Neuronal stem cell (in vitro differentiated cells): ENCODE data around the gene KCNH4.
"Not testable (repeated sequence)": the region's sequence is repeated elsewhere in the genome, so short reads cannot be mapped to it uniquely, and the experiment has no call there.

Experiments
- DNase-seq: peaks from one replicate; pipeline ENCODE4 v3.0.0-alpha.2; 2013; ENCODE audit warnings: low spot score
- H2AFZ ChIP-seq: one replicate; pipeline ENCODE4 v1.6.1; 2013; ENCODE audit warnings: mild to moderate bottlenecking, low read length, inconsistent platforms
- H2AK5ac ChIP-seq: 2 replicates; pipeline ENCODE4 v1.6.1; 2013; ENCODE audit warnings: low read depth, mild to moderate bottlenecking, inconsistent platforms, low read length, moderate library complexity, mixed read lengths
- H2BK120ac ChIP-seq: 2 replicates; pipeline ENCODE4 v1.6.1; 2013; ENCODE audit warnings: low read depth, mild to moderate bottlenecking, inconsistent platforms, low read length, moderate library complexity, mixed read lengths
- H2BK12ac ChIP-seq: one replicate; pipeline ENCODE4 v1.6.1; 2013; ENCODE audit warnings: low read length, inconsistent platforms
- H2BK15ac ChIP-seq: 2 replicates; pipeline ENCODE4 v1.6.1; 2013; ENCODE audit warnings: mild to moderate bottlenecking, low read length, inconsistent platforms, mixed read lengths
- H2BK5ac ChIP-seq: one replicate; pipeline ENCODE4 v1.6.1; 2013; ENCODE audit warnings: inconsistent platforms, mild to moderate bottlenecking, low read length, moderate library complexity
- H3K14ac ChIP-seq: one replicate; pipeline ENCODE4 v1.6.1; 2013; ENCODE audit warnings: low read length, inconsistent platforms
- H3K18ac ChIP-seq: 2 replicates; pipeline ENCODE4 v1.6.1; 2013; ENCODE audit warnings: low read length, inconsistent platforms
- H3K23ac ChIP-seq: 2 replicates; pipeline ENCODE4 v1.6.1; 2013; ENCODE audit warnings: low read depth, mild to moderate bottlenecking, mixed read lengths, low read length, inconsistent platforms; ENCODE audit not compliant: poor library complexity
- H3K27ac ChIP-seq: replicated peaks from 3 replicates; pipeline ENCODE4 v1.5.1; 2013; ENCODE audit warnings: low read length, inconsistent platforms
- H3K27me3 ChIP-seq, 3 experiments: 2 replicates each; pipeline ENCODE4 v1.6.1; 2013; ENCODE audit warnings: low read length in 3 of 3, mild to moderate bottlenecking in 2 of 3, inconsistent platforms in 1 of 3, low read depth in 1 of 3, mixed read lengths in 1 of 3, moderate library complexity in 1 of 3; ENCODE audit not compliant: control insufficient read depth in 3 of 3, insufficient read depth in 3 of 3
- H3K36me3 ChIP-seq, 2 donors: replicated peaks in 1 of 2; 2 replicates each; pipeline ENCODE4 v1.6.1; 2013; ENCODE audit warnings: low read length in 2 of 2; ENCODE audit not compliant: control insufficient read depth in 2 of 2, insufficient read depth in 2 of 2
- H3K4ac ChIP-seq: 2 replicates; pipeline ENCODE4 v1.6.1; 2013; ENCODE audit warnings: inconsistent platforms, mild to moderate bottlenecking, low read length, moderate library complexity
- H3K4me1 ChIP-seq, 2 donors: 1 replicate in 1 of 2; 2 replicates in 1 of 2; pipeline ENCODE4 v1.6.1; 2013; ENCODE audit warnings: low read length in 2 of 2, low read depth in 1 of 2; ENCODE audit not compliant: control insufficient read depth in 2 of 2, insufficient read depth in 1 of 2
- H3K4me2 ChIP-seq: one replicate; pipeline ENCODE4 v1.6.1; 2013; ENCODE audit warnings: mild to moderate bottlenecking, low read length, inconsistent platforms; ENCODE audit not compliant: insufficient read depth, poor library complexity, severe bottlenecking
- H3K4me3 ChIP-seq, 2 donors: 2 replicates each; pipeline ENCODE4 v1.5.1; 2013; ENCODE audit warnings: low read length in 2 of 2, mild to moderate bottlenecking in 2 of 2, inconsistent platforms in 1 of 2, moderate library complexity in 1 of 2
- H3K79me1 ChIP-seq: one replicate; pipeline ENCODE4 v1.6.1; 2013; ENCODE audit warnings: low read depth, mild to moderate bottlenecking, inconsistent platforms, low read length, moderate library complexity
- H3K9ac ChIP-seq: one replicate; pipeline ENCODE4 v1.6.1; 2013; ENCODE audit warnings: mild to moderate bottlenecking, low read depth, low read length, inconsistent platforms; ENCODE audit not compliant: poor library complexity
- H3K9me3 ChIP-seq, 2 donors: replicated peaks in 1 of 2; 2 replicates each; pipeline versions ENCODE3 to v1.6.1; 2013; ENCODE audit warnings: low read length in 2 of 2, mild to moderate bottlenecking in 2 of 2, inconsistent platforms in 1 of 2, low read depth in 1 of 2, mixed read lengths in 1 of 2, moderate library complexity in 1 of 2; ENCODE audit not compliant: control insufficient read depth in 2 of 2, insufficient read depth in 1 of 2
- H4K8ac ChIP-seq: one replicate; pipeline ENCODE4 v1.6.1; 2013; ENCODE audit warnings: low read depth, mild to moderate bottlenecking, inconsistent platforms, low read length, moderate library complexity
- H4K91ac ChIP-seq: one replicate; pipeline ENCODE4 v1.6.1; 2013; ENCODE audit warnings: low read length, low read depth, mild to moderate bottlenecking, inconsistent platforms; ENCODE audit not compliant: poor library complexity
- WGBS, 2 donors: extraction: QIAGEN DNeasy Blood & Tissue Kit; methylation state at CpG; one replicate each; pipeline ENCODE4 v1.1.7; 2013; ENCODE audit warnings: missing lambda C conversion rate in 2 of 2, mixed read lengths in 1 of 2; ENCODE audit not compliant: insufficient read length in 2 of 2, insufficient replicate concordance in 1 of 2; ENCODE audit errors: extremely low coverage in 2 of 2; 5-methylcytosine and 5-hydroxymethylcytosine counted together

KCNH4 gene

DNA sequence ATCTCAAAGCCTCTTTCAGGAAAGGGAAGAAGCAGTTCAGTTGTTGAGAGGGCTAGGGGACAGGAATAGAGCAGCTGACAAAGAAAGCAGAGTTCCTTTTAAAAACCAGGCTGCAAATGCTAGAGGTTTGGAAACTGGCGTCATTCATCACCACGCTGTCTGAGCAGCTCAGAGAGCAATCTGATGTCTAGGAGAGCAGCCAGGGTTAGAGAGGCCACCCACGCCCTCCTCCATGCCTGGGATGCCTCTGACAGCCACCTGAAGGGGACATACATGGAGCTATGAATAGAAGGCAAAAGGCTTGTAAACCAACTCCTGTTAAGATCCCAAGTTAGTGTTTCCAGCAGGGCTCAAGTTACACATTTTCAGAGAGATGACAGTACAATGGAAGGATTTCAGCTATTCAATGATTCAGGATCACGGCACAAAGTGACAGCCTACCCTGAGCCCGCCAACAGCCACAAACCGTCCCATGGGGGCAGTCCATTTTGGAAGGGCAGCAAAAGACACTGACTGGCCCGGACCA lies 38.5 kb downstream of the KCNH4 start:
- Histone ChIP-seq H2BK120ac (no peak overlapping the region), H3K18ac (no peak overlapping the region), H2AK5ac (no peak overlapping the region), H2AFZ (no peak overlapping the region), H3K4me2 (no peak overlapping the region), H4K8ac (no peak overlapping the region), H3K27me3 (no peaks in the 10 kb centered on the region), H4K91ac (no peak overlapping the region), H3K9ac (no peak overlapping the region), H3K9me3 (no peaks in the 10 kb centered on the region), H3K79me1 (peaks cover 2% of the 10 kb centered on the region), H3K4me3 (no peak overlapping the region), H2BK12ac (no peak overlapping the region), H3K27ac (peak overlapping the region; percentile 71), H3K36me3 (peaks cover 6 to 37% of the 10 kb centered on the region in 2 donors), H3K14ac (no peak overlapping the region), H3K4ac (no peak overlapping the region), H3K4me1 (peaks cover 7 to 18% of the 10 kb centered on the region in 2 donors), H3K23ac (no peak overlapping the region), H2BK15ac (no peak overlapping the region), H2BK5ac (no peak overlapping the region)
- no CpG with 5 or more reads among the region's 7 CpGs for WGBS, 2 donors
- no peak for DNase-seq

GRCh38 chr17:42141382-42141781 lies 39.6 kb downstream of the KCNH4 start:
- DNase-seq, result no peak
- Histone ChIP-seq H3K4me3 (no peak overlapping the region), H3K4ac (no peak overlapping the region), H2AFZ (no peak overlapping the region), H3K36me3 (peaks cover 6 to 36% of the 10 kb centered on the region in 2 donors), H3K9ac (no peak overlapping the region), H3K4me1 (peaks cover 7 to 18% of the 10 kb centered on the region in 2 donors), H3K14ac (no peak overlapping the region), H3K27me3 (no peaks in the 10 kb centered on the region), H3K18ac (no peak overlapping the region), H4K91ac (no peak overlapping the region), H3K79me1 (peaks cover 2% of the 10 kb centered on the region), H3K27ac (no peak overlapping the region), H2BK5ac (no peak overlapping the region), H3K9me3 (no peaks in the 10 kb centered on the region), H3K23ac (no peak overlapping the region), H2BK12ac (no peak overlapping the region), H3K4me2 (no peak overlapping the region), H2BK120ac (no peak overlapping the region), H2BK15ac (no peak overlapping the region), H2AK5ac (no peak overlapping the region), H4K8ac (no peak overlapping the region)
- WGBS, 2 donors, result no CpG with 5 or more reads among the region's 8 CpGs

GRCh38 chr17:42140690-42141089 lies 40.3 kb downstream of the KCNH4 start:
- H3K18ac ChIP-seq, H3K79me1 ChIP-seq, H3K14ac ChIP-seq, H3K4me3 ChIP-seq, H3K4ac ChIP-seq, H3K4me2 ChIP-seq, H3K23ac ChIP-seq, H3K9me3 ChIP-seq, DNase-seq, H3K27me3 ChIP-seq, H3K9ac ChIP-seq, H2BK15ac ChIP-seq, H2BK5ac ChIP-seq, H2BK120ac ChIP-seq, H4K8ac ChIP-seq, H3K27ac ChIP-seq, H2AK5ac ChIP-seq, H2AFZ ChIP-seq, H4K91ac ChIP-seq, H2BK12ac ChIP-seq: not testable (repeated sequence)
- no CpG with 5 or more reads among the region's 7 CpGs for WGBS, 2 donors
- peaks cover 8 to 40% of the 10 kb centered on the region in 2 donors for H3K36me3 ChIP-seq
- H3K4me1 ChIP-seq, result peaks cover 7 to 18% of the 10 kb centered on the region in 2 donors

GRCh38 chr17:42138749-42139492 lies 42.0 kb downstream of the KCNH4 start:
- no peak overlapping the region for H3K4ac ChIP-seq
- H3K27me3 ChIP-seq, result no peaks in the 10 kb centered on the region
- peaks cover 2% of the 10 kb centered on the region for H3K79me1 ChIP-seq
- peaks cover 7 to 18% of the 10 kb centered on the region in 2 donors for H3K4me1 ChIP-seq
- DNase-seq, result no peak
- no peak overlapping the region for H2AK5ac ChIP-seq
- WGBS, 2 donors, result no CpG with 5 or more reads among the region's 7 CpGs
- H2AFZ ChIP-seq, result no peak overlapping the region
- no peak overlapping the region for H3K18ac ChIP-seq
- no peak overlapping the region for H3K9ac ChIP-seq
- no peak overlapping the region for H2BK15ac ChIP-seq
- peaks cover 5 to 36% of the 10 kb centered on the region in 2 donors for H3K36me3 ChIP-seq
- no peak overlapping the region for H2BK5ac ChIP-seq
- H3K9me3 ChIP-seq, result no peaks in the 10 kb centered on the region
- H3K27ac ChIP-seq, result no peak overlapping the region
- H3K4me2 ChIP-seq, result no peak overlapping the region
- H3K14ac ChIP-seq, result no peak overlapping the region
- no peak overlapping the region for H2BK12ac ChIP-seq
- no peak overlapping the region for H3K4me3 ChIP-seq
- no peak overlapping the region for H4K8ac ChIP-seq
- H3K23ac ChIP-seq, result no peak overlapping the region
- H2BK120ac ChIP-seq, result no peak overlapping the region
- H4K91ac ChIP-seq, result no peak overlapping the region
